Measurements from ENCODE around the gene IL1F10. TPM values are rescaled to one million over a fixed set of nuclear protein-coding genes. Genes with fewer than 3 reads are reported as not detected.

IL1F10 gene
- total RNA-seq, 1 donor from 2014 or later = not detected

DNA sequence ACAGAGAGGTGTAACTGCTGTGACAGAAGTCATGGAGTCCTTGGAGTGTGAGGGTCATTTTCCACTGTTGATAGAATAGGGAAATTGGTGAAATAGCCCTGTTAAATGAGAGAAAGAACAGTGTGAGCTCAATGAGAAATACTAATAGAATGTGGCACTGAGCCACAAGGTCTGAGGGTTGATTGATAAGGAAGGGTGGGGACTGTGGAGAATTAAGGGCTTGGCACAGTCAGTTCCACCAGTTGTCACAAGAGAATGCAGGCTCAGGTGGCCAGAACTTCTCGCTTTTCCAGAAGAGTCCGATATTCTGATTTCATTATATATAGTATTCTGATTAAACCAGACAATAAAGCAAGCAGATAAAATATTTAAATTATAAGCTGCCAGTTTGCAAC lies 50.5 kb downstream of the IL1F10 start:
- no peaks in the 10 kb centered on the region for H3K36me3 ChIP-seq
- no peaks in the 10 kb centered on the region for H3K9me3 Mint-ChIP-seq
- H3K9ac ChIP-seq = no peak overlapping the region
- H3K4me1 Mint-ChIP-seq = no peaks in the 10 kb centered on the region
- H3K27ac ChIP-seq = no peak overlapping the region
- H2AFZ ChIP-seq (replicated peaks) = no peak overlapping the region
- H3K36me3 Mint-ChIP-seq = no peaks in the 10 kb centered on the region
- no peaks in the 10 kb centered on the region for H4K20me1 ChIP-seq (ENCODE audit: low read depth)
- H3K4me3 ChIP-seq = no peak overlapping the region
- no peaks in the 10 kb centered on the region for H3K79me2 ChIP-seq (ENCODE audit: low read depth)
- peaks cover 12% of the 10 kb centered on the region for H3K27me3 Mint-ChIP-seq (ENCODE audit: insufficient read depth, low read depth)
- peaks cover 17% of the 10 kb centered on the region for H3K27me3 ChIP-seq
- DNase-seq (ENCODE audit: low spot score) = no peak
- no peak overlapping the region for H3K4me3 Mint-ChIP-seq
- H3K4me2 ChIP-seq = no peak overlapping the region
- no peak overlapping the region for H3K27ac Mint-ChIP-seq
- no peaks in the 10 kb centered on the region for H3K4me1 ChIP-seq
- TF ChIP-seq EZH2phosphoT487 (IDR thresholded peaks at IDR 0.05) (no peak), EZH2 (IDR thresholded peaks at IDR 0.05) (no peak)
- TF ChIP-seq, protein P1, sequence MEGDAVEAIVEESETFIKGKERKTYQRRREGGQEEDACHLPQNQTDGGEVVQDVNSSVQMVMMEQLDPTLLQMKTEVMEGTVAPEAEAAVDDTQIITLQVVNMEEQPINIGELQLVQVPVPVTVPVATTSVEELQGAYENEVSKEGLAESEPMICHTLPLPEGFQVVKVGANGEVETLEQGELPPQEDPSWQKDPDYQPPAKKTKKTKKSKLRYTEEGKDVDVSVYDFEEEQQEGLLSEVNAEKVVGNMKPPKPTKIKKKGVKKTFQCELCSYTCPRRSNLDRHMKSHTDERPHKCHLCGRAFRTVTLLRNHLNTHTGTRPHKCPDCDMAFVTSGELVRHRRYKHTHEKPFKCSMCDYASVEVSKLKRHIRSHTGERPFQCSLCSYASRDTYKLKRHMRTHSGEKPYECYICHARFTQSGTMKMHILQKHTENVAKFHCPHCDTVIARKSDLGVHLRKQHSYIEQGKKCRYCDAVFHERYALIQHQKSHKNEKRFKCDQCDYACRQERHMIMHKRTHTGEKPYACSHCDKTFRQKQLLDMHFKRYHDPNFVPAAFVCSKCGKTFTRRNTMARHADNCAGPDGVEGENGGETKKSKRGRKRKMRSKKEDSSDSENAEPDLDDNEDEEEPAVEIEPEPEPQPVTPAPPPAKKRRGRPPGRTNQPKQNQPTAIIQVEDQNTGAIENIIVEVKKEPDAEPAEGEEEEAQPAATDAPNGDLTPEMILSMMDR (IDR thresholded peaks at IDR 0.05) = no peak
- H3F3A ChIP-seq (ENCODE audit: low read depth) = no peaks in the 10 kb centered on the region
- no peaks in the 10 kb centered on the region for H3K9me3 ChIP-seq (ENCODE audit: low read depth)

DNA sequence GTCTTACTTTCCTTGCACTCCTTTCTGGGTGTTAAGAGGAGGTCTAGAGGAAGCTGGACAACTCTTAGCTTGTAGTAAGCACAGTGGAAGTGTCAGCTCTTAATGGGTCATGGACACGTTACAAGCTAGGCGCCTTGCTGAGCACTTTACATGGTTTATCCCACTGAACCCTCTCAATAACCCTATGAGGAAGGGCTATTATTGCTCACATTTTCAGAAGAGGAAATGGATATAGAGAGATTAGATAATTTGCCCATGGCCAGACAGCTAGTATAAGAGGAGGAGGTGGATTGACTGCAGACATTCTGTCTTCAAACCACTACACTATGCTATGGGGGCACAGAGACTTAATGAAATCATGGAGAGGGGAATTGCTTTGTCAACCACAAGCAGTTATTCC lies 51.3 kb downstream of the IL1F10 start:
- Mint-ChIP-seq H3K4me3 (no peak overlapping the region), H3K4me1 (no peaks in the 10 kb centered on the region), H3K36me3 (no peaks in the 10 kb centered on the region), H3K27ac (no peak overlapping the region), H3K27me3 (ENCODE audit: insufficient read depth, low read depth) (peaks cover 12% of the 10 kb centered on the region), H3K9me3 (no peaks in the 10 kb centered on the region)
- no peak overlapping the region for H3K4me2 ChIP-seq
- no peaks in the 10 kb centered on the region for H3K79me2 ChIP-seq (ENCODE audit: low read depth)
- no peaks in the 10 kb centered on the region for H3F3A ChIP-seq (ENCODE audit: low read depth)
- TF ChIP-seq, protein P1 (IDR thresholded peaks at IDR 0.05) = no peak
- no peak overlapping the region for H3K9ac ChIP-seq
- peaks cover 17% of the 10 kb centered on the region for H3K27me3 ChIP-seq
- H2AFZ ChIP-seq (replicated peaks) = no peak overlapping the region
- H3K4me1 ChIP-seq = no peaks in the 10 kb centered on the region
- no peaks in the 10 kb centered on the region for H3K9me3 ChIP-seq (ENCODE audit: low read depth)
- no peak overlapping the region for H3K4me3 ChIP-seq
- H3K36me3 ChIP-seq = no peaks in the 10 kb centered on the region
- DNase-seq (ENCODE audit: low spot score) = no peak
- no peak overlapping the region for H3K27ac ChIP-seq
- no peaks in the 10 kb centered on the region for H4K20me1 ChIP-seq (ENCODE audit: low read depth)

DNA sequence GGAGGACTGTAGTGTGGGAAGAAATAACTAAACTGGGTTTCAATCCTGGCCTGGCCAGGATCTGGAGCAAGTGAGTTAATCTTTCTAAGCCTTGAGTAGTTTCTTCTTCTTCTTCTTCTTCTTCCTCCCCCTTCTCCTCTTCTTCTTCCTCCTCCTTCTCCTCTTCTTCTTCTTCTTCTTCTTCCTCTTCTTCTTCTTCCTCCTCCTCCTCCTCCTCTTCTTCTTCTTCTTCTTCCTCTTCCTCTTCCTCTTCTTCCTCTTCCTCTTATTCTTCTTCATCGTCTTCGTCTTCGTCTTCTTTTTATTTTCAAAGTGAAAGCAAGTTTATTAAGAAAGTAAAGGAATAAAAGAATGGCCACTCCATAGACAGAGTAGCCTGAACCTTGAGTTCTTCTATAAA lies 53.1 kb downstream of the IL1F10 start:
- no peak overlapping the region for H3K4me3 Mint-ChIP-seq
- Histone ChIP-seq H3K27ac (no peak overlapping the region), H3K9ac (no peak overlapping the region), H4K20me1 (ENCODE audit: low read depth) (no peaks in the 10 kb centered on the region), H3K4me3 (no peak overlapping the region), H3K9me3 (ENCODE audit: low read depth) (no peaks in the 10 kb centered on the region), H3F3A (ENCODE audit: low read depth) (no peaks in the 10 kb centered on the region), H2AFZ (replicated peaks) (no peak overlapping the region), H3K4me2 (no peak overlapping the region), H3K36me3 (no peaks in the 10 kb centered on the region), H3K27me3 (peaks cover 17% of the 10 kb centered on the region), H3K79me2 (ENCODE audit: low read depth) (no peaks in the 10 kb centered on the region), H3K4me1 (no peaks in the 10 kb centered on the region)
- no peak overlapping the region for H3K27ac Mint-ChIP-seq
- no peak for TF ChIP-seq EZH2phosphoT487 (IDR thresholded peaks at IDR 0.05)
- TF ChIP-seq, protein P1 (IDR thresholded peaks at IDR 0.05) = no peak
- no peak for TF ChIP-seq EZH2 (IDR thresholded peaks at IDR 0.05)
- H3K9me3 Mint-ChIP-seq = no peaks in the 10 kb centered on the region
- peaks cover 12% of the 10 kb centered on the region for H3K27me3 Mint-ChIP-seq (ENCODE audit: insufficient read depth, low read depth)
- H3K4me1 Mint-ChIP-seq = no peaks in the 10 kb centered on the region
- DNase-seq (ENCODE audit: low spot score) = no peak
- no peaks in the 10 kb centered on the region for H3K36me3 Mint-ChIP-seq

DNA sequence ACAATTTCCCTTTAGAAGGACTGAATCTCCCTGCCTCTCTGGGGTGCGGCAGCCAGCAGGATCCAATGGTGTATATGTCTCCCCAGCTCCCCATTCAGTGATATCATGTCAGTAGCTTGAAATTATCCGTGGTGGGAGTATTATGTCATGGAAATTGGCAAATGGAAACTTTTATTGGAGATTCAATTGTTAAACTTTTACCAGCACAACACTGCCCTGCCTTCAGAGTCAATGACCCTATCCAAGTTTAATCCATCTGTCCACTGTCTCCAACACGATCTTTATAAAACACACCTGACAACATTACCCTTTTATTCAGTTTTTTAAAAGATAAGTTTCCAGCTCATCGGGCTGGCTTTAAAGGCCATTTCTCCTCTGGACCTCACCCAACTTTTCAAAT lies 54.6 kb downstream of the IL1F10 start:
- no peak overlapping the region for H3K4me3 Mint-ChIP-seq
- H3K4me1 ChIP-seq = no peaks in the 10 kb centered on the region
- no peaks in the 10 kb centered on the region for H3K4me1 Mint-ChIP-seq

More for the DNA sequence above, 54.6 kb downstream of the IL1F10 start:
- Histone ChIP-seq H3K4me2 (no peak overlapping the region), H3K79me2 (ENCODE audit: low read depth) (no peaks in the 10 kb centered on the region), H4K20me1 (ENCODE audit: low read depth) (no peaks in the 10 kb centered on the region), H3F3A (ENCODE audit: low read depth) (no peaks in the 10 kb centered on the region), H3K9ac (no peak overlapping the region), H3K9me3 (ENCODE audit: low read depth) (no peaks in the 10 kb centered on the region), H3K36me3 (no peaks in the 10 kb centered on the region), H3K4me3 (no peak overlapping the region), H2AFZ (replicated peaks) (no peak overlapping the region), H3K27me3 (peaks cover 17% of the 10 kb centered on the region), H3K27ac (no peak overlapping the region)
- no peaks in the 10 kb centered on the region for H3K9me3 Mint-ChIP-seq
- no peaks in the 10 kb centered on the region for H3K36me3 Mint-ChIP-seq
- TF ChIP-seq EZH2 (IDR thresholded peaks at IDR 0.05) (no peak), EZH2phosphoT487 (IDR thresholded peaks at IDR 0.05) (no peak)
- TF ChIP-seq, protein P1 (IDR thresholded peaks at IDR 0.05) = no peak
- peaks cover 12% of the 10 kb centered on the region for H3K27me3 Mint-ChIP-seq (ENCODE audit: insufficient read depth, low read depth)
- H3K27ac Mint-ChIP-seq = no peak overlapping the region
- DNase-seq (ENCODE audit: low spot score) = no peak
